Ureter (tissue), 1 donor: ENCODE data around the gene COMMD3. TPM values are rescaled to one million over a fixed set of nuclear protein-coding genes. Genes with fewer than 3 reads are reported as not detected.

Source experiments
- DNase-seq: peaks from one replicate; pipeline ENCODE4 v3.0.0-alpha.2; 2020; ENCODE audit warnings: low spot score
- total RNA-seq: library from RNA; stranded (reverse); gene quantifications from one replicate; pipeline ENCODE4 v1.2.4, GENCODE V29; 2023
- donor health status: DM: yes; HTN: yes; CAD: no.

Gene COMMD3
- total RNA-seq, 1 donor from 2014 or later = 63.9 TPM

DNA sequence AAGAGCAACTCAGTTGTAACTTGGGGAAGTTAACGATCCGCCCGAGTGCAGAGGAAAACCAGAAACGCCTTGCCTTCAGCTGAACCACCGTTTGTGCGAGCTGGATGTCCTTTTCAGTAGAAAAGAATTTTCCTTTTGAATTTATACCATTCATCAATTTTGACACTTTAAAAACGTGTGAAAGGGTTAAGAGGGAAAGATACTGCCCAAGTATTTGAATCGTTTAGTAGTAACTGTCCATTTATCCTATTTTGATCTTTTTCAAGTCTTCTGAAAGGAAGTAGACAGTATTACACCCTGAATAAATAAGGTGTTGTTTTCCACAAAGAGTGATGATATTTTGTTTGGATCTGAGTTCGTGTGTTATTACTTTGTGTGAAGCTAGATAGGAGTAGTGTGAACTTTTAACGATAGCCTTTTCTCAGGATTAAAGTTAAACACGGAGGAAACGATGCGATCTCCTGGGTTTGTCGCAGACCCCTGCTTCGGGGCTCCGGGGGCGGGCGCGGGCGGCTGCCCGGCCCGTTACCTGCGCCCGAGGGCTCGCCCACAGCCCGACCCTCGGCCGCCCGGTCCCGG, 3.9 kb downstream of the COMMD3 start:
- DNase-seq = no peak

DNA sequence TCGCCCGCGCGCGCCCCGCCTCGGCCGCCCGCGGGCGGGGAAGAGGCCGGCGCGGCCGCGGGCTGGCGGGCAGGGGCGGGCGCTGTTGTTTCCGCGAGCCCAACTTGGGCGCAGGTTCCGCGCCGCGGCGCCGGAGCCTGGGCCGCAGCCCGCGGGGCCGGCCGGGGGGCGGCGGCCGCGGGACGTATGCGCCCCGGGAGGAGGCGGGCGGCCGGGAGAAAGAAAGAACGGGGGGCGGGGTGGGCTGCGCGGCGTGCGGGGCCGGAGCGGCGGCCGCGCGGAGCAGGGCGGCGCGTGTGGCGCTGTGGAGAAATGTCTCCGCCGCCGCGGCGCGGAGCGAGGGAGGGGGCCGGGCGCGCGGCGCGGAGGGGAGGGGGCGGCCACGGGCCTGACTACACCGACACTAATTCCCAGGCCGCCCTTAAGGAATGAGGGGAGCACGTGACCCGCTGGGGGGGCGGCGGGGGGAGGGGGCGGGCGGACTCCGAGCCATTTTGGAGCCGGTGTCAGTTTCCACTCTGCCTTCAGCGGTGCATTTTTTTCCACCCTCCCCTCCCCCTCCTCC, 4.5 kb downstream of the COMMD3 start, which contains the start of gene BMI1:
BMI1 (plus strand) TSS at position 509 of the 565 bp plus-strand sequence. CDS start 5,351 bp downstream, outside the sequence.
- DNase-seq = peak; percentile 83

DNA sequence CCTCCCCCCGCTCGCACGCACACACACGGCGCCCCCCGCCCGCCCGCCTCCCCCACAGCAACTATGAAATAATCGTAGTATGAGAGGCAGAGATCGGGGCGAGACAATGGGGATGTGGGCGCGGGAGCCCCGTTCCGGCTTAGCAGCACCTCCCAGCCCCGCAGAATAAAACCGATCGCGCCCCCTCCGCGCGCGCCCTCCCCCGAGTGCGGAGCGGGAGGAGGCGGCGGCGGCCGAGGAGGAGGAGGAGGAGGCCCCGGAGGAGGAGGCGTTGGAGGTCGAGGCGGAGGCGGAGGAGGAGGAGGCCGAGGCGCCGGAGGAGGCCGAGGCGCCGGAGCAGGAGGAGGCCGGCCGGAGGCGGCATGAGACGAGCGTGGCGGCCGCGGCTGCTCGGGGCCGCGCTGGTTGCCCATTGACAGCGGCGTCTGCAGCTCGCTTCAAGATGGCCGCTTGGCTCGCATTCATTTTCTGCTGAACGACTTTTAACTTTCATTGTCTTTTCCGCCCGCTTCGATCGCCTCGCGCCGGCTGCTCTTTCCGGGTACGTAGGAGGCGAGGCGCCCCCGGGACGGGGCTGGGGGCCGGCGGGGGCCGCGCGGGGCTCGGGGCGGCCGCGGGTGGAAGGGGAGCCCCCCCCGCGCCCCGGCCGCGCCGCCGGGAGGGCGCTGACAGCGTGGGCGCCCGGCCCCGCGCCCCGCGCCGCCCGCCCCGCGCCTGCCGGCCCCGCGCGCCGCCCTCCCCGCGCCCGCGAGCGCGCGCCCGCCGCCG, 5.2 kb downstream of the COMMD3 start:
- DNase-seq = no peak

DNA sequence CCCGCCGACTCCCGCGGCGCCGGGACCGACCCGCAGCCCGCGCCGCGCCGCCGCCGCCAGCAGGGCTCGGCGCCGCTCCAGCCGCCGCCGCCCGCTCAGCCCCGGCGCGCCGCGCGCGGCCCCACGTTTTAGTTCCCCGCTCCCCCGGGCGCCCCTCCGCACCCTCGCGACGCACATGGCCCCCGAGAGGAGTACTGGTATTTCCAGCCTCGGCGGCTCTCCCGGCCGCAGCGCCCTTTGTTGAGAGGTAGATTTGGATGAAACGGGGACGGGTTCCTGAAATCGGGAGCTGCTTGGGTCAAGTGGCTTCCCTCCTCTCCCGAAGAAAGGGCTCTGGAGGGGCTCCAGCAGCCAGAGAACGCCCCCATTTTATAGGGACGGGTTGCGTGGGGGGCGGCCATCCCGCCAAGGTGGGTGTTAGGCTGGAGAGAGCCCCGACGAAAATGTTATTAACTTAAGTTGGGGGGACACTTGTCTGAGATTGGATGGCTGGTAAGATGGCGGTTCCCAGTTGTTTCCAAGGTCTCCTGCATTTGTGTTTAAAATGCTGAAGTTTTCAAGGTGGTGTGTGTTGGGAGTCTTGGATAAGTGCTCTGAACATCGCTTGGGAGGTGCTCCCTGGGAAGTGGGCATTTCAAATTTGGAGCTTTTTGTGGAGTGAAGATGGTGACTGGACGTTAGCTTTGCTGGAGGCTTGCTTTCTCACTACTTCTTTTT, 5.9 kb downstream of the COMMD3 start:
- DNase-seq = peak; percentile 47

DNA sequence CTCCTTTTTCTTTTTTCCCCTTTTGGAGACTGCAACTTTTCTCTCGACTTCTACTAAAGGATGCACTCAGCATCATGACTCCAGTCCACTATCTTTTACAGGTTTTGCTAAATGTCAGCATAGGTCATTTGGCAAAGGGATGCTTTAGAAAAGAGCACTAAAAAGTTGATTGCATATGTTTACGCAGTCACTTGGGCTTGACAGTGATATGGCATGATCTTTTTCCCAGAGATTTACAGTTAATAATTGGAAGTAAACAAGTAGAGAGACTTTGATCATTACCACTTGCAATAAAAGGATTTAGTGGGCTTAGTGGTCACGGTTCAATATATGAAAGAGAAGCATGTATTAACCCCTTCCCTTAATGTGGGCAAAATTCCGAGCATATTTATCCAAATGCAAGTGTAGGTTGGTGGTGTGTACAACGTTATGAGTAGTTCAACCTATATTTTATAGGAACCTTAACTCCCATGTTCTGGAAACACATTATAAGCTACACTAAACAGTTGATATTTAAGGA, 6.5 kb downstream of the COMMD3 start:
- DNase-seq = no peak

DNA sequence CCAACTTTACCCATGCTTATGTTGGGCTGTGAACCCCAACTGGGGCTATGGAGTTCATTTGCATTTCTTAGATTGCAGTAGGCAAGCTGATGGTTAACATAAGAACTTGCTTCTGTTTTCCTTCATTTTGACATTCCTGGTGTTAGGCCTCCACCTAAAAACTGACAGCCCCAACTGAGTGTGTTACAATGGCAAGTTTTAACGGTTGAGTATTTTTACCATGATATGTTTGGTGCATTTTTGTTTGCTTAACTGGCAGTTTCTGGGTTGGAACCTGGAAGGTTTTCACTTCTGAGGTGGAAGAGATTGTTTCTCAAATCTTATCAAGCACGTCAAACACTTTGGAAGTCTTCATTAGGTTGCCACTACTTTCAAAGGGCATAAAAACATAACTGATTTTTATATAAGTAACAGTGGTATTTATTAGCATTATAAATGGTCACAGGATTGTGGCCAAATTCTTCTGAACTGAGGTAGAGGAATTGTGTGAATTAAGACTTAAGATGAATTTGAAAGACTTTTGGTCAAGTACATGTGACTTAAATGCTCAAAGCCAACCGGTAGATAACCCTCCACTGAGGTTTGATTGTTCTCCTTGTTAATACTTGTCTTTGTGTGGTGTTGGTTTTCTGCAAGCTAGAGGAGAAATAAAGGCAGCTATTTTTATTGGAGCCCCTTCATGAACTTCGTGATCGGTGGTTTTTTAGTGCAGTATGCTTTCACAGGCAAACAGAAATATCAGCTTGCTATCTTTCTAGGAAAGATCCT, 7.5 kb downstream of the COMMD3 start:
- no peak for DNase-seq

DNA sequence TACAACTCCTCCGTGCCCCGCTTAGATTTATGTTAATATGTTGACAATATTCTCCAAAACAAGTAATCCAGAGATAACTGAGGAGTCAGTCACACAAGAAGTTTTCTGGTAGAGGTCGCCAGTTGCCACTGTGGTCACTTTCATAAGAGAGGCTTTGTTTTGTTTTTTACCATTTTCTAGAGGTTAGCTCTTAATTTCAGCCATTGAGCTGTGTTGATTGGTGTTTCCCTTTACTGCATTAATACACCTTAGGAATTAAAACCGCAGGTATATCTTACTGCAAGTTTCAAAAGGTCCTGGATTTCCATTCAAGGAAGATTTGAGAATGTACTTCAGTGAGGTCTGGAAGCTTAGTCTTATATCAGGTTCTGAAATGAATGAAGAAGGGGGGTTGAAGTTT, 8.2 kb downstream of the COMMD3 start:
- no peak for DNase-seq

DNA sequence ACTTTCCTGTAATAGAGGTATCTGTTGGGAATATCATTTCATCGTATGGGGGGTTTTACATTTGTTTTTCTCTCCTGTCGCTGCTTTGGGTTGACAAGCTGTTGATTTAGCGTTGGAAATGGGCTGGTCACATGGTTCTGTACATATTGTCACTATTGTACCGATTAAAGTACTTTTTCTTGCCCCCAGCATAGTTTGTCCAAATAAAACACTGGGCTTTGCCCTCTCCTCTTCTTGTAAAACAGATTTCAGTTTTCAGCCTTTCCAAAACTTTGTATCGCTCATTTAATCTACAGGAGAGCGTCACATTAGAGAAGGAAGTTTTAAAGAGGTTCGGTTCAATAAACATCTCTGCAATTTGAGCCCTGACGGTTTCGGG, 8.7 kb downstream of the COMMD3 start:
- no peak for DNase-seq

DNA sequence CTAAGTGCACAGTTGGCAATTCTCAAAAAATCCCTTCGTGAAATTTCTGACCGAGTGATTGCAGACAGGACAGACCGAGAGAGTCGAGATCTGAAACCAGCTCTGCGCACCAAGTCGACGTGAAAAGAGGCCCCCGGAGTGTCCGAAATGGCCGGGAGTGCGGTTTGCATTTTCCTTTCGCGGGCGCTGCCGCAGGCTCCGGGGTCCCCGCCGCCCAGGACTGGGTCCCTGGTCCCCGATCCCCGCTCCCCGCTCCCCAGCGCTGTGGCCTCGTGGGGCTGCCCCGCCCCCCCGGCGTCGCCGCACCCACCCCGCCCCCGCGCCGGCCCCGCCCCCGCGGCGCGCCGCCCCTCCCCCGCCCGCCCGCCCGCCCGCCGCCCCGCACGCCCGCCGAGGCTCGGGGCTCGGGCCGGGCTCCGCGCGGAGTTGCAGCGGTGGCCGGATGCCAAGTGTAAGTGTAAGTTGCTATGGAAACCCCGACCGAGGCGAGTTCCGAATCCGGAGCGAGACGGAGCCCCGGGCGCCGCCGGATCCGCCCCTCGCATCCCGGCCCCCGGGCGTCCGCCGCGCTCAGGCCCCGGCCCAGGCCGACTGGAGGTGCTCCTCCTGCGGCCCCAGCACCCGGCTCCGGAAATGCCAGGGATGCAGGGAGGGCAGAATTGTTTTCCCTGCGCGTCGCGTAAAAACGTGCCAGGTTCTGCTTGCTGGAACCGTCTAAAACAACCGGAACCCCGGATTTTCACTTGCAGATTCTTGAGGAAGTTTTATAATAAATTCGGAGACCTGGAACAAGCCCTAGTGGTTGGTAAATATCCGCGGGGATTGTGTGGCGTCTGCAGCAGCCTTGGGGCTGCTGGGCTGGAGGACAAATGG, 9.3 kb downstream of the COMMD3 start:
- peak; percentile 64 for DNase-seq

DNA sequence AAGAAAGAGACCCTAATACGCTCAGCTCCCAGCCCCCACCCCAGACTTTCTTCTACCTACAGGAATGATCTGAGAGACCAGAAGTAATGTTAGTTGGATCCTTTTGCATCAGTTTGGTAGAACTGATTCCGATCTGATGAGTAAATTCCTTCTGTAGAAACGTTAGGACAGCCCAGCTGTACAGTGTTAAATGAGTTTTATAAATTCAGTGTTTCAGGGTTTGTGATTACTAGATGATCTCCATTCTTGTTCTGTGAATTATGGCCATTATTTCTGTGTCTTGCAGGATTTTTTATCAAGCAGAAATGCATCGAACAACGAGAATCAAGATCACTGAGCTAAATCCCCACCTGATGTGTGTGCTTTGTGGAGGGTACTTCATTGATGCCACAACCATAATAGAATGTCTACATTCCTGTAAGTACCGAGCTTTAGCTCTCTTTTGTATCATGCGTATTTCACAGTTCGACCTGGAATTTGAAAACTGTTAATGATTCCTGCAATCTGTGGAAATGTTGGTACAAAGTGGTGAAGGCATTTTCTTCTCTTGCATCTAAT, 10.0 kb downstream of the COMMD3 start:
- DNase-seq = no peak

DNA sequence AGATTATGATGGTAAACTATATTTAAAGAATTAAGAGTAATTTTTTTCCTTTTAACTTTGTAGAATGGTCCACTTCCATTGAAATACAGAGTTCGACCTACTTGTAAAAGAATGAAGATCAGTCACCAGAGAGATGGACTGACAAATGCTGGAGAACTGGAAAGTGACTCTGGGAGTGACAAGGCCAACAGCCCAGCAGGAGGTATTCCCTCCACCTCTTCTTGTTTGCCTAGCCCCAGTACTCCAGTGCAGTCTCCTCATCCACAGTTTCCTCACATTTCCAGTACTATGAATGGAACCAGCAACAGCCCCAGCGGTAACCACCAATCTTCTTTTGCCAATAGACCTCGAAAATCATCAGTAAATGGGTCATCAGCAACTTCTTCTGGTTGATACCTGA, 13.0 kb downstream of the COMMD3 start:
- DNase-seq = no peak

DNA sequence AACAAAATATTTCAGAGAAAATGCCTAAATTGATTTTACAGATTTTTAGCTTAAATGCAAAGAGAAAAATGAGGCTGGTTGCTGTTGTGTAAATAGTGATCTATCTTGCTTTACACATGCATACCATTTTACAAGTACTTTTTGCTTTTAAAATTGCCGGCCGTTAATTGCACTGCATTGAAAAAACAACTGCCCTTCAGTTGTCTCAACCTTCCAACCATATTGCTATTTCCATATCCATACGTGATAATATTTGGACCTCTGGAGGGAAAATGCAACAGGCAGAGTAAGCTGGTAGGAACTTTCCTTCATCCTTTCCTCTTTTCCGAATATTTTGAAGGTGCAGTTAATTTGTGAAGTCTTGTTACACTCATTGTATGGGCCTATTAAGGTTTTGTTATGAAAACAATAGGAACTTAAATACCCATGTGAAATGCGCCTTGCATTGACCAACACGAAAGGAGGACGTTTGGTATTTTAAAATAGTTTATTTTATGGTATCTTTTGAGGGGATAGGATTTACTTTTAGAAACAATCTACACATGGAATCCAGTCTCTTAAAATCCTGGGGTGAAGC, 16.0 kb downstream of the COMMD3 start:
- DNase-seq = no peak

DNA sequence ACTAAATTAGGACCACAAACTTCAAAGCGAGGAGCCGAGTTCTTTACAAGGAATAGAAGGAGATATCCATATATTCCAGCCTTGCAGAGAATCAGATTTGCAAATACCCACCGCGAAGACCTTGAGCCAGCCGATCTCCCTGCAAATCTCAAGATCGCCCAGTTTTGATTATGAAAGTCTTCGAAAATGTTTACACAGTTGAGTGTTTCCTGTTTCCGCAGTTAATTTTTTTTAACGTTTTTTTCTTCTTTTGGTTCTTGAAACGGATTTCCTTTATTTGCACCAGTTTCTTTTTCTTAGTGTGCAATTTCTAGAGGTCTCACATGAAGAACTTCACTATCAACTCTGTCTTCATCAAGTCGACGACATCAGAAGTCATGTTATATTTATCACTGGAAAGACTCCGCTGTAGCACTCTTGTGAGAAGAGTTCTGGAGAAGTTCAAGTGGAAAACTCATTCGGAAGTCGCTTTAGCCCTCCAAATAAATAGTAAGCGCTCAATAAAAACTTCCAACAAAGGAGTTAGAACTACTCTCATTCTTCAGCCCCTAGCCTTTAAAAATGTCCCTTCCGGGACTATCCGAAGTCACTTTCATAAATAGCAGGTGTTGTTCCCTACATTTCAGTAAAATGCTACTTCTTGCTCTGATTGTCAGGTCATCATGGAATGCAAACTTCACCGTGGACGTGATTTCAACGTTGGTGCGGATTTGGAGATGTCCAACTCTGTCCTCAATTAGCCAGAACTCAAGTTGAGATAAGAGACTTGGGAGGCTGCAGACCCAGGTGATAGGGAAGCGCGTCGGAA, 17.2 kb downstream of the COMMD3 start:
- DNase-seq = no peak

DNA sequence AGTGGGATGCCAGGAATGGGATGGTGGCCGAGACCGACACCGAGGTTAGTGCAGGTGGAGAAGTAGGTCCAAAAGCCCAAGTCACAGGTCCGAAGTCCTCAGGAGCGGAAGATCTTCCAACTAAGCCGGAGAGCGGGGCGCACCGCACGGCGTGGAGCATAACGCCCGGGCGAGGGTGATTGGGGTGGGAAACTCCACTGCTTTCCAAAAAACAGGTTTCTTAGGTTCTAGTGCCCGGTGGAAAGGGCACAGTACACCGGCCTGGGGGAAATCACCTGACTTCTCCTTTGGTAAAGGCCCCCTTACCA, 17.7 kb downstream of the COMMD3 start:
- no peak for DNase-seq

DNA sequence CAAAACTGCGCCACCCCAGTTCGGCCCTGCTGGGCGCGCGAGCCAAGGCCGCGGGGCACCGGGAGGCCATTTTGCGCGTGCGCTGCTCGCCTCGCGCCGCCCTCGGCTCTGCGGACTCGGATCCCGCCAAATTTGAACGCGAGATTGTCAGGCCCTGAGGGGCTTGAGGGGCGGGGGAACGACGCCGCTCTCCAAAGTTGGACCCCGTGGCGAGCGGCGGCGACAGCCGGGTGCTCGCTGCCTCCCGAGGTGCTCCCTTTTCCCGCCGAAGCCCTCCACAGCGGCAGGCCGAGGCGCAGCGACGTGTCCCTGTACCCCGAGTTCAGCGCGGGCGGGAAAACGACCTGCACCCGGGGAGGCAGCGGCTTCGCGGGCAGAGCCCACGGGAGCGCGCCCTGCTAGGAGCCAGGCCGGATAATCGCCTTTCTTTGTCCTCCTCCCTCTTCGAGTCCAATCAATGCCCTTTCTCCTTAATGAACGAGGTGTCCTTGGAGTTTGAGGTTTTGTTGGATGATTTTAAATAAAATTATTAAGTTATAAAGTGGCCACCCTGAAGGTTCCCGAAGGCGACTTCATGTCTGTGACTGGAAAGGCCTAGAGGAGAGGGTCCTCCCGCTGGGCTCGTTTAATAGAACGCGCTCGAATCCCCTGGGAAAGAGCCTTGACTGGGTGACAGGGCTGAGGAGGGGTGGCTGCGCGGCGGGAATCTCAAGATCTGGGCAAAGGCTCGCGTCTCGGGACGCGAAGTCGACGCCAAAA, 18.4 kb downstream of the COMMD3 start:
- DNase-seq = no peak

DNA sequence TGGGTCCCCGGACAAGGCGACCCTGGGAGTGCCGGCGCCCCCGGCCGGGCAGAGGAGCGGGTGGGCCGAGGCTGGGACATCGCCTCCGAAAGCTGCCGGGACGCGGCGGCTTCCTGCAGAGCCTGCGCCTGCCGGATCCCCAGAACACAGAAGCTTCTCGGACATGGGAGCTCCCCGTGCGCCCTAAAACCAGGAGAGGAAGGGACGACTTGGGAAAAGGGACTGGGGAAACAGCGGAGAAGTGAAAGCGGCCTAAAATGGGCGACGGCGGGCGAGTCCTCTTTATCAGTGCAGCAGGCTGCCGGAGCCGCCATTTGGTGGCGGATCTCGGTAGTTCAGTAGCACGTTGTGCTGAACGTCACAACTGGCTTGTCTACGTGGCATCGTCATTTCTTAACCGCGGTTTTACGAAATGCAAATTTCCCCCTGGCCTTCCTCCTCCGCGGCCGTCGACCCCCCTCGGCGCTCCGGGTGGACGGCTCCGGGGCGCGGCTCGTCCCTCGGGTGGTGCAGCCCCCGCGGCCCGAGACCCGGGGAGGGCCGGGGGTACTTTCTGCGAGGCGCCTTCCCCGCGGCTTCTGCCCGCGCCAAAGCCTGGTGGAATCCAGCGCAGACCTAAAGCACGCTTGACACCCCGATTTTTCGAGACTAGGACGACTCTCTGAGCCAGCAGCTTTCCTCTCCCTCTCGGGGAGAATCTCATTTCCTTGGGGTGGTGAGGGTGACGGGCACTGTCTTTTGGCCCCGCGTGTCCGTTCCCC, 19.2 kb downstream of the COMMD3 start:
- peak; percentile 52 for DNase-seq

DNA sequence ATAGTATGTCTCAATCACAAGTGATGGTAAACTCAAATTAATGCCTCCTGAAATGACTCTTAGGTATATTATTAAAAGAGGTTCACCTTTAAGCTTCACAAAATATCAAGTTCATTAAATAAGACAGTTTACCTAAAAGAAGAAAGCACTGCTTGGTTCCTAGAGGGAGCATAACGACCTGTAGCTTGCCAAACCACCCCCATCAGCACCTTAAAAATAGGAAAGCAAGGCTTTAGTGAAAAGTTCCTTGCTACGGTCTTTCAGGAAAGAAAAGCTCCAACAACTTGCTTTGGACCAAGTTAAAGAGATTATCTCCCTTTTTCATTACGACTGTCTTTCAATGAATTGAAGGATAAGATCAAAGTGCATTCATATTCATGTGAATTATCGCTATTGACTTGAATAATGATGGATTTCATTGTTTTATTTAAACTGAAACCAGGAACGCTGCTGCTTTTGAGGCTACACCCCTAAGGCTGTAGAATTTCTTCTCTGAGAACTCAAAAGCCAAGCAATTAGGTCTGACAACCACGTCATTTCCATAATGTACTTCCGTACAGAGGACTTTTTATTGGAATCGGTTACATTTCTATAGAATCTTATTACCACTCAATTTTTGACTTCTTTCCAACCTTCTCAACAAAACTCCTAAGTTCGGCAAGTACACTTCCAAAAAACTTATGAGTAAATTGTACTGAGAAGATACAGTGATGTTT, 22.2 kb downstream of the COMMD3 start:
- no peak for DNase-seq
